Nucleus accumbens (tissue), 56 donors: ENCODE results near the gene STXBP6.
A peak's percentile ranks its signal among the peaks of the same experiment; 100 is the strongest.
"Not testable (repeated sequence)": the region's sequence is repeated elsewhere in the genome, so short reads cannot be mapped to it uniquely, and the experiment has no call there.

Source experiments
- DNase-seq, 56 donors: peaks; one replicate each; lab custom pipeline; 2025; lab: John Stamatoyannopoulos, UW

The STXBP6 gene

DNA sequence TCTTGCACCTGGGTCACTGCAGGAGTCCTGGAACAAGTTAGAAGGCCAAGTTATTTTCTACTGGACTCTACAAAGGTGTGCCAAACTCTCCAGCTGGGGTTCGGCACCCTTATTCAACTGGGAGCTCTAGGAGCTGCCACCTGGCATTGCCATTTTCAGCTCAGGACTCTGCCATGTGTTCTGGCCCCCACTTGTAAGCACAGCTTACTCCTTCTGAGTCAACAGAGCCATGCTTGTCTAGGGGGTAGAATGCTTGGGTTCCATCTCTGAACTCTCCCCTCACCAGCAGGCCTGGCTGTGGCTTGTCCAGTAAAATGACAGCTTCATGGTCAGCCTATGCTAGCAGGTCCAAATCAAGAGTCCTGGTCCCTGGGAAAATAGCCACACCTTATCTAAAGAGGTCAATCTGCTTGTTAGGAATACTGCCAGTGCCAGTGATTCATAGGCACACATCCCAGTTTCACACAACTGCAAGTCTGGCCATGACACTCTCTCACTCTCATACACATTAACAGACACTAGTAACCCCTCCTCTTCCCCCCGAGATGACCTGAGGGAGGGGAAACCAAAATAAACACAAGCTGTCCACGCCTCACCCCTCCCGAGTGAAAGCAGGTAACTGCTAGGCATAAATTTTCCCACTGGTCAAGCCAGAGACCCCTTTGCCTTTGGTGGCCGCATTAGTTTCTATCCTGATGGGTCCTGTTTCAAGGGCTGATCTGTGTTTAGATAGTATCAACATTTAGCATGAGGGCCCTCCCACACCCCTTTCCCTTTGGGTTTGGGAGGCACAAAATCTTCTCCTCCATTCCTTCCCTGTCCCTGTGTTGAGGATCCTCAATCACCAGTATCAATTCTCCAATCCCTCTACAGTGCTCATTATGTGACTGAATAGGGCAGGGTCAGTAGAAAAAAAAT is 233.7 kb downstream of the STXBP6 start:
- no peak for DNase-seq

DNA sequence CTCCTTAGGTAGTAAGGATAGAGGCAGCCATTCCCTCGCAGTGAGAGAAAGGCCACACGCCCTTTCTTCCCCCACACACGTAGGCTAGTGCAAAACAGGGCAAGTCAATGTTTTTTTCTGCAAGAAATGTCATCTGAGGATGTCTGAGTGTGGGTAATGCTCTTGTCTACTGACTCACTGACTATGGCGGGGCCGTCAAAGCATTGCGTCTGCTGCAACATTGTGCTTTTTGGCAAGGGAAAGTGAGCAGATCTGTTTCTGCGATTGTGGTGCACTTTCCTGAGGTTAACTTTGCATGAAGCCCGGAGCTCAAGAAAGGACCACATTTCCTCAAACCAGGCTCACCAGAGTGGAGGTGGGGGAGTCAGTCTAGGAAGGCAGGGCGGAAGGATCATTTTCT is 234.4 kb downstream of the STXBP6 start:
- peak in 2 of 56 donors; percentile 10 to 15 for DNase-seq

DNA sequence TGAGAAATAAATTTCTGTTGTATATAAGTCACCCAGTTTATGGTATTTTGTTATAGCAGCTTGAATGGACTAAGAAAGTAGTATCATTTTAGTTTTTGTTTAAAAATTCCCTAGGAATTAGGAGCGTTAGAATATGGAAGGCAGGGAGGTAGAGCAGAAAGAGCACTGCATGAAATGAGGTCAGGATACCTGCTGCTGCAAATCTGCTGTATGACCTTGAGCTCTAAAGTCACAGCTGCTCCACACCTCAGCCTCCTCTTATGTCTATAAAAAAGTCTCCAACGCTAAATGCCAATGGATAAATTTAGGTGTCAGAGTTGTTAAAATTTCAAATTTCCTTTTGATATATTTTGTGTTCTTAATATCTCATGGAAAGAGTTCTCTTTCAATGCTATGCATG is 235.0 kb downstream of the STXBP6 start:
- DNase-seq, result no peak

DNA sequence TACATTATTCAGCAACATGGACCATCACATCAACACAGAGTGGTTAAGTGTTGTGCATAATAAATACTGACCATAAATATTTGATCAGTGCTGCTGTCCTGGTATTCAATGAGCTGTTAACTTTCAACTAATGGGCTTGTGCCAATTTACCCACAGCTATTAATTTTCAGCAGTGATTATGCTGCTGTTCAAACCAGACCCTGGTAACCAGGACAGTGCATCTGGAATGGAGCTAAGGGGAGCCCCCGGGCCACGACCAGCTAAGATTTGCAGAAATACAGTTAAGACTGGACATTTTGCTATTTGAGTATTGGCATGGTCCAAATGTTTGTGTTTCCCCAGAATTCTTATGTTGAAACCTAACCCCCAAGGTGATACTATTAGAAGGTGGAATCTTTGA is 235.6 kb downstream of the STXBP6 start:
- no peak for DNase-seq

DNA sequence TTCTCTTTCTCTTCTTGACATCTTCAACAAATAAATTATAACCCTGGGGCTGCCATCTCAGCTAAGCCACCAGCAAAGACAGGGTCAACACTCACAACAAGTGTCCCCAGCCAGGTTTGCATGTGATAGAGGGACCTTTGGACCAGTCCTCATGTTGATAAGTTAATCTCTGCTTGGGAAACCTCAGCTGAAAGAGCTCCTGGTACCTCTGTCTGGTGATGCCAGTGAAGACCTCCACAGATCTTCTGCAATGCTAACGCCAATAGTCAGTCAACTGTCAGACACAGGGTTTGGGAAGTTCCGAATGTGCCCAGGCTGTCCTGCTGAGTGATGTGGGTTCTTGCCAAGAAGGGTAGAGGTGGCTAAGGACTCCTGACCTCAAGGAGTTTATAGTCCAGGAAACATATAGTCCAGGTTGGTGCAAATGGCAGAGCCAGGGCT is 236.1 kb downstream of the STXBP6 start:
- DNase-seq, result no peak

DNA sequence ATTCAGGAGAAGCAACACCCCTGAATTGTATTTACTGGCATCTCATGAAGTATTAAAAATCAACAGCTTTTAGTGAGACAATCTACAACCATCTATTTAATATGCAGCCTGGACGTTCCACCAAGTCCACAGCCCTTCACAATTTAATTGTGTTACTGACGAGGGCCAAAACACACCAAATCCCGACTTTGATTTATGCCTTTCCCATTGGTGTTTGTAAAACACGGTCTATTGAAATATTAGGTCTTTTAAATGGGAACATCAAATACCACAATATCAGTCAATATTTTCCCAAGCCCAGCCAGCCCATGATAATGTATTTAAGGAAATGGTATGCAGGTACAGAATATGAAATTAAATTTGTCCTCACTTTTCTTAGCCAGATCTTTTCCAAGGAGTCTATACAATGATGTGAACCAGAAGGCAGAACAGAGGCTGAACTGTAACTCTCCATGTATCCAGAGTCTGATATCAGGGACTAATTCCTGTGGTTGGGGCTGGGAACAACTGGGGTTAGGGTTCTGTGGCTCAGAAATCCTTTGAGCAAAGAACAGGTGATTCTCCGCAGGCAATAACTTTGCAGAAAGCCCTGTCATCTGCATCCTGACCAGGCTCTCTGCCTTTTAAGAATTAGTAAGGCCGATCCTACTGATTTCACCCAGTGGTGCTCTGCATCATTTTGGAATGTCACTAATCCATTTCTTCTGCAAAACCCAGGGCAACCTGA is 236.7 kb downstream of the STXBP6 start:
- no peak for DNase-seq

DNA sequence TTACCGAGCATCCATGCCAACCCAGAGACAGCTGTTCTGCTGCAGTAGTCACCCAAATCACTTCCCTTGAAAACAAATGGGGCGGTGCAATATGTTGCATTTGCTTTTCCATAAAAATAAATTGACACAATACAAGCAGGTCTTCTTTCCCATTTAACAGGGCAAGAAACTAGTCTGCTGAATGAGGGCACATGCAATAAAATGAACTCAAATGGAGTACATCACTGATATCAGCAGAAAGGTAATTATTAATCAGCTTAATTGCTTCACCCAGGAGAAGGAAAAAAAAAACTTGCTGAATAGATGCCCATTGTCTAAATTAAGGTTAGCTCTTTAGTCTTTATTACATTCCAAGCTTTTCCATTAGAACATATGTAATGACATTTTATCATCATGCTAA is 240.8 kb downstream of the STXBP6 start:
- DNase-seq, result no peak

DNA sequence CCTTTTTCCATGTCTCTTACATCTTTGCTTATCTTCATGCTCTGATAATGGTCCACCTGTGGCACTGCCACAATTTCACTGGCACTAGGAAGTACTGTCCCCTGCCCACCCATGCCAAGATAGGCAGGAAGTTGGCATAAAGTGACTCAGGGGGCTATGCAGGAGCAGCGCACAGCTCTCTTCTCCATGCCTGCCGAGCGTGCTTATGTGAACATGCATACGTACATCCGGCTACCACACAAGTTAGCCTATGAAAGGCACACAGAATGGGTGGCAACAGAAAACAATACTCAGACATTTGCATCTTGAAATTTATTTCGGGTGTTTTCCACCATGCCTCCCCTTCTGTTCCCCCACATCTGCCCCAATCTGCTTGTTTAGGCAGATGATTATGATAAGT is 241.5 kb downstream of the STXBP6 start:
- no peak for DNase-seq

DNA sequence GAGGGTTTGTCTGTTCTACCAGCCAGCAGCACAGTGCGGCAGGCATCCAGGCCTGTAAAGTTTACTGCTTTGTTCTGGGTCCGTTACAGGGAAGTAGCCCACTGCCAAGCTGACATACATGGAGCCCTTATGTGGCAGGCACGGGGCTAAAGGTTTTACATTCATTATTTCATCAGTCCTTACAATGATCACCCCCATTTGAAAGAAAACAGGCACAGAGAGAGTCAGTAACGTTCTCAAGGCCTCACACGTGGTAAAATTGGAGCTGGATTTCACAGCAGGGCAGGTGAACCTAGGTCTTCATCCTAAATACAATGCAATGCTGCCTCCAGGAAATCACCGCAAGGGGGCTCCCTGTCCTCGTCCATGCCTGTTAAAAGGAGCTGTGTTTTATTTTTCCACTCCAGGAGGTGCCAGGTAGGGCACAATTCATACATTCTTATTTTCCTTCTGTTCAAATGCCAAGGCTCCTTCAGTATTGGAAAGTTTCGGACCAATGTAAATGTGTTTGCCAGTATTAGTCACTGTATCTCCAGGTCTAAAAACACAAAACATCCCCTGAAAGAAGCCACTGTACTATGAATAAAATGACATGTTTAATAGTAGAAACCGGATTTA is 243.8 kb downstream of the STXBP6 start:
- DNase-seq, result peak in 32 of 56 donors; percentile 3 to 81 (median 28)

DNA sequence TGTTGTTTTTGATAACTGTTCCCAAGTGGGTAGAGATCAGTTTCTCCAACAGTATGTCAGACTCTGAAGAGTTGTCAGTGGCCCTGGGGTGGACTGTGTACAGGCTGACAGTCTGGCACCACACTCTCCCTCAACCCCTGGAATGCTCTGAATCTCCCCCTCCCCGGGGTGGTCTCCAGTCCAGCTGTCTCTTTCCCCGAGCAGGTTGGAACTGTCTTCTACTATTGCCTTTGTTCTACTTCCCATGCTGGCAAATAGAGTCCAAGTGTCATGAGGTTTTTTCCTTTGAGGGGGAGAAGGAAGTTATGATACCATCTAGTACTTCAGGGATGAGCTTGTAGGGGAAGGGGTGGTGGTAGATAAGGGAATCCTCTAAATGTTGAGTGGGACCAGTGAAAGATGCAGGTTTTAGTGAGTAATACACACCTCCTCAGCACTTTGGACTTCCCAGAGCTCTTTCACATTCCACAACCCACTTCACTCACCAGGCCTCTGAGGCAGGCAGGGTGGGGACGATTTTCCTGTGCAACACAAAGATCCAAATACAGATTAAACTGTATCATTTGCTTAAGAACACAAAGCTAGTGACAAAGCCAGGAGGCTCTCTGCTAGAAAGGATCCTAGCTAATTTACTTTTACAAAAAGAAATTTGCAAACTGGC is 245.3 kb downstream of the STXBP6 start:
- DNase-seq, result no peak

DNA sequence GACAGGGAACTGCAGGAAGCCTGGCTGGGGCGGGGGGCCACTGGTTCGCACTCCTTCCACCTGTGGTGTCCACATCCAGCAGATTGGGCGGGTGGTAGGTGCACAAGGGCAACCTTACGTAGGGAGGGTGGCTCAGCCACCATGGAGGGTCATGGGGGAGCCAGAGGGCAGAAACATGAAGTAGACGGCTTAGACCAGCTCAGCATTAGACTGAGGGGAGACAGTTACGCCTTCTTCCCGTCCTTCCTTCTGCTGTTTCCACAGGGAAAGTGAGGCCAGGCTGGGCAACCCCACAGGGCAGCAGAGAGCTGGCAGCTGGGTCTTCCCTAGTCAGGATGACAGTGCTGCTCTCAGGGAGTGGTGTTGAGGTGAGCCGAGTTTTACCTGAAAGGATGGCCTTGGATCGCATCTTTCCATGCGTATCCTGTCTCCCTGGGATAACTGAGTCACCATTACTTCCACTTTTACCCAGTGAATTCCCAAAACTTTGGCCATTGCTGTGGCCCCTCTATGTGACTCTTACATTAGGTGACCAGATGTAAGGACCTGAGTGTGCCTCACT is 245.9 kb downstream of the STXBP6 start:
- no peak for DNase-seq

DNA sequence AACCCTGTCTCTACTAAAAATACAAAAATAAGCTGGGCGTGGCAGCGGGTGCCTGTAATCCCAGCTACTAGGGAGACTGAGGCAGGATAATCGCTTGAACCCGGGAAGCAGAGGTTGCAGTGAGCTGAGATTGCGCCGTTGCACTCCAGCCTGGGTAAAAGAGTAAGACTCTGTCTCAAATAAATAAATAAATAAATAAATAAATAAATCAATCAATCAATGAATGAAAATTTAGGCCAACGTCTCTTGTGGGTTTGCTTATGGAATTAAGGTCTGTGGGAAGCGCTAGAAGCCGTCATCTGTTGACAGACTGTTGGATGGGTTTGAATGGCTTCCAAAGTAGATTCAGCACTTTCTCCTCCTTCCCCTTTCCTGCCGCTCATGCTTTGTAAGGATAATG is 246.5 kb downstream of the STXBP6 start:
- not testable (repeated sequence) for DNase-seq

DNA sequence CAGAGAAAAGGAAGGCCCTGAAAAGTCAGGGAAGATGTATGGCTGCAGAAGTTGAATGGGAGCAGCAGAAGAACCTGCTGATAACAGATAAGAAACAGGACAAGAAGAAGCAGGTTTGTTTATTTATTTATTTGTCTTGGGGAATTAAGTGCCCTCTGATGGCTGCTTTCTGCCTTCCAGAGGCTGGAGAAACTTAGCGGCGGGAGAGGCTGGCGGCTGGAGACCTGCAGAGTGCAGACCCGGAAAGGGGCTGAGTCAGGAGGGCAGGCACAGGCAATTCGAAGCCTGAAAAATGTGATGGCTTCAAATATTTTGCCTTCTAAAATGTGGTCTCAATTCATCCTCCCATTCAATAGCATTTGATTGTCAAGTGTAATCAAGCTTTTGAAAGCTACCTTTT is 247.7 kb downstream of the STXBP6 start:
- no peak for DNase-seq

DNA sequence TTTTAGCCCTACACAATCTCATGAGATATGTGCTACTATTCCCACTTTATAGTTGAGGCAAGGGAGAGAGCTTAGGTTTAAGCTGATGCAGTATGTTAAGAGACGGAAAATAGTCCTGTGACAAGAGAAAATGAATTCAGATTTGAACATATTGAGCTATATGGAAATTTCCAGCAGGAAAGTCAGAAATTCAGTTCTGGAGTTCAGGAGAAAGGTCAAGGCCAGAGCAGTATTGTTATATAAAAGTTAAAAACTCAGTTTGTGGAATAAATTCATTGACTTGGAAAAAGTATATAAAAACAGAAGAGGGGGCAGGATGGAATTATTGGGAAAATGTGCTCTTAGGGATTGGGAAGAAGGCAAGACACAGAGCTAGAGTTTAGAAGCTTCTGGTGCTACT is 248.9 kb downstream of the STXBP6 start:
- DNase-seq, result no peak

DNA sequence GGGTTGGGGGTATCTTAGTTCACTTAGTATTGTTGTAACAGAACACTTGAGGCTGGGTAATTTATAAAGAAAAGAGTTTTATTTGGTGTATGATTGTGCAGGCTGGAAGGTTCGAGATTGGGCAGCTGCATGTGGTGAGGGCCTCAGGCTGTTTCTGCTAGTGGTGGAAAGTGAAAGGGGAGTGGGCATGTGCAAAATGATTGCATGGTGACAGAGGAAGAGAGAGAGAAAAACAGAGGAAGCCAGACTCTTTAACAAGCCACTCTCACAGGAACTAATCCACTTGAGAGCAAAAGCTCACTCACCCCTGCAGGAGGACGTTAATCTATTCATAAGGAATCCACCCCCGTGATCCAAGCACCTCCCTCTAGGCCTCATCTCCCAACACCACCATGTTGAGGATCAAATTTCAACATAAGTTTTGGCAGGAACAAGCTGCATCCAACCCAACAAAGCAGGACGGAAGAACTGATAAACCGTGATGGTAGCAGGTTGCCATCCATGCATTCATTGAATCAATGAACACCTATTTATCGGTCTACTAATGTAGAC is 251.0 kb downstream of the STXBP6 start:
- no peak for DNase-seq

DNA sequence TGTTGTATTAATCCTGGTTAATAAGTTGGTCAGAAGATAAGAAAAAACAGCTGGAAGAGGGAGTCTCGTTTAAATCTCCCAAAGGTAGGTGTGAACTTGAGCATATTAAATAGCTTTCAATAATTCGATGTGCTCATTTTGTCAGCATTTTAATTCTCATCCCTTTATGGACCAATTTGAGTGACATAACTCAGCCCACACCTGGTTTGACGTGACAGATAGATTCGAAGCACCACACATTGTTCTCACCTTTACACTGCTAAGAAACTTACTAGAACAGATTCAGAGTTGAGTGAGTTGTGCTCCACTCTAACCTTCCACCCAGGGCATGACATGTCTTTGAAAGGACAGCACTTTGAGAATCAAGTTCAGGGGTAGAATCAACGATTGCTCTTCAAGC is 254.5 kb downstream of the STXBP6 start:
- DNase-seq, result no peak

DNA sequence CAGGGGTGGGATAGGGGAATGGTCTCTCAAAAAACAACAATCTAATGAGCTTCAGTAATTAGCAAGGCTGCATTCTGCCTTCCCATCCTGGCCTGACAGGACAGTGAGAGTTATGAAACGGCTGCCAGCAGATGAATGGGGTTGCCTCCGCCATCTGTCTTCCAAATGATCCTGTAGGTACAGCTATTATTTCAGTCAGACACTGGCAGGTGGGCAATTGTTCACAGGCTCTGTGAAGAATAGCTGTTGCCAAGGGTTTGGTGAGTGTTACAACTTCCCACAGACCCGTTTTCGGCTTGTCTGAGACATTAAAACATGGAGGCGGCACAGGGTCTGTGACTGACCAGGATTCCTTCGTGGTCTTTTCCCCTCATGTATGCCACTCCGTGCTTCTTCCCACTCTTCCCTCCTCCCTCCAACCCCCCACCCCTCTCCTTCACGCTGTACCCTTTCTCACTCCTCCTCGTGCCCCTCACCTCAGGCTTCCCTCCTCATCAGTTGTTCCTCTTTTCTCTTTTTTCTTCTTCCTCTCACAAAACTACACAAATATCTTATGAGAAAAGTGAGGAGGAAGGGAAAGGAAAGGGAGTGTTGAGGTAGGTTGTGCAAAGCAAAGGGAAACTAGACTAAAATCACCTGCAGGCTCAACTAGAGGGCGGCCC is 255.2 kb downstream of the STXBP6 start:
- no peak for DNase-seq

DNA sequence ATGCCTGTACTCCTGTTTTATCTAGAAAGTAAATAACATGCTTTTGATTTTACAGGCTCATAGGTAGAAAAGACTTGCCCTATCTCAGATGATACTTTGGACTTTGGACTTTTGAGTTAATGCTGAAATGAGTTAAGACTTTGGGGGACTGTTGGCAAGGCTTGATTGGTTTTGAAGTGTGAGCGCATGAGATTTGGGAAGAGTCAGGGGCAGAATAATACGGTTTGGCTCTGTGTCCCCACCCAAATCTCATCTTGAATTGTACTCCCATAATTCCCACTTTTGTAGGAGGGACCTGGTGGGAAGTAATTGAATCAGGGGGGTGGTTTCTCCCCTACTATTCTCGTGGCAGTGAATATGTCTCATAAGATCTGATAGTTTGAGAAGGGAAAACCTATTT is 259.8 kb downstream of the STXBP6 start:
- no peak for DNase-seq

DNA sequence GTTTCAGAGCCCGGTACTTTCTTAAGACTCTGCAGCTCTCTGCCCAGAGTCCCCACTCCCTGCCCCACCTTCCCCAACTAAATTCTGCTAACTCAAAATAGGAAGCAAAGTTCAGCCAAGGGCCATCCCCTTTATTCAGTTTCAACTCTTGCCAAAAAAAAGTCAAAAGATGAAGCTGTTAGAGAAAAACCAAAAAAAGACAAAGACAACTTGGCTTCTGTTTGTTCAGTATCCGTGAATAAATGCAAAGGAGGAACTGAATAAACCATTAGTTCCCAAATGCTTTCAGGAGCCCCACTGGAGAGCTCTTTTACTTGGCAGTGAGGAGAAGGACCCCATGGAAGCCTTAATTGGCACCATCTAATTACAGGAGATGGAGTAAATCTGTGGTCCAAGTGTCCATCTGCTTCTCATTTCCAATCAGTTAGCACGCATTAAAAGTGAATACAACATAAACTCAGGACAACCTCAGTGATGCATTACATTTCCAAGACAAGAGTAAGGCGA is 260.5 kb downstream of the STXBP6 start:
- DNase-seq, result peak in 7 of 56 donors; percentile 4 to 46 (median 25)
